ENCODE results near the gene PLEKHH1.

The PLEKHH1 gene

GRCh38 chr14:67638642-67639041 lies 105.6 kb downstream of the PLEKHH1 start:
- DNase-seq, result no peak

All from activated T-cell treated with anti-CD3 and anti-CD28 coated beads, Interleukin-2, amount 50 U/mL, for 1 hour (primary cell).